ENCODE results near the gene GPRIN2. TPM values are rescaled to one million over a fixed set of nuclear protein-coding genes. Genes with fewer than 3 reads are reported as not detected.
"Not testable (repeated sequence)": the region's sequence is repeated elsewhere in the genome, so short reads cannot be mapped to it uniquely, and the experiment has no call there.

GPRIN2 gene
- total RNA-seq, 2 experiments from 2014 or later: not detected

GRCh38 chr10:46537309-46537708 lies 19.1 kb downstream of the GPRIN2 start:
- Mint-ChIP-seq H3K36me3 (no peaks in the 10 kb centered on the region), H3K9me3 (no peaks in the 10 kb centered on the region), H3K4me3 (no peak overlapping the region), H3K4me1 (peaks cover 4% of the 10 kb centered on the region), H3K27me3 (peaks cover 45% of the 10 kb centered on the region), H3K27ac (no peak overlapping the region)
- no peak for DNase-seq

DNA sequence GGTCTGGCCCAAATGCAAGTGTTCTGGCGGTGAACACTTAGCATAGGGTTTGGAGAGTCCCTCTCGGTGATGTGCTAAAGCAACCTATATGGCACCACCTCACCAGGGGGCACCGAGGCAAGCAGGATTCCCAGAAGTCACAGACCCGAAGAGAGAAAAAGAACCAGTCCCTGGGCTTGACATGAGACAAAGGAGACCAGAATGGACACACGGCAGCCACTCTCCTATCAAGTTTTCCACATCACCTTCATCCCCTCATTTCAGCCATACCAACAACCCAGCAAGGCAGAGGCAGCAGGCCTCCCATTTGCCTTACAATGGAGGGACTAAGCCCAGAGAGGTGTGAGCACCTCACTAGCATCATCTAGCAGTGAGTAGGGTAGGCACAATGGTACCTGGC lies 19.7 kb downstream of the GPRIN2 start:
- no peak overlapping the region for H3K27ac Mint-ChIP-seq
- DNase-seq: no peak
- no peak overlapping the region for H3K4me3 Mint-ChIP-seq
- no peaks in the 10 kb centered on the region for H3K9me3 Mint-ChIP-seq
- no peaks in the 10 kb centered on the region for H3K36me3 Mint-ChIP-seq
- peaks cover 39% of the 10 kb centered on the region for H3K27me3 Mint-ChIP-seq
- H3K4me1 Mint-ChIP-seq: peaks cover 4% of the 10 kb centered on the region

GRCh38 chr10:46536171-46536570 lies 20.3 kb downstream of the GPRIN2 start:
- Mint-ChIP-seq H3K9me3 (no peaks in the 10 kb centered on the region), H3K4me3 (no peak overlapping the region), H3K36me3 (no peaks in the 10 kb centered on the region), H3K4me1 (peaks cover 4% of the 10 kb centered on the region), H3K27ac (no peak overlapping the region), H3K27me3 (peaks cover 38% of the 10 kb centered on the region)
- no peak for DNase-seq

DNA sequence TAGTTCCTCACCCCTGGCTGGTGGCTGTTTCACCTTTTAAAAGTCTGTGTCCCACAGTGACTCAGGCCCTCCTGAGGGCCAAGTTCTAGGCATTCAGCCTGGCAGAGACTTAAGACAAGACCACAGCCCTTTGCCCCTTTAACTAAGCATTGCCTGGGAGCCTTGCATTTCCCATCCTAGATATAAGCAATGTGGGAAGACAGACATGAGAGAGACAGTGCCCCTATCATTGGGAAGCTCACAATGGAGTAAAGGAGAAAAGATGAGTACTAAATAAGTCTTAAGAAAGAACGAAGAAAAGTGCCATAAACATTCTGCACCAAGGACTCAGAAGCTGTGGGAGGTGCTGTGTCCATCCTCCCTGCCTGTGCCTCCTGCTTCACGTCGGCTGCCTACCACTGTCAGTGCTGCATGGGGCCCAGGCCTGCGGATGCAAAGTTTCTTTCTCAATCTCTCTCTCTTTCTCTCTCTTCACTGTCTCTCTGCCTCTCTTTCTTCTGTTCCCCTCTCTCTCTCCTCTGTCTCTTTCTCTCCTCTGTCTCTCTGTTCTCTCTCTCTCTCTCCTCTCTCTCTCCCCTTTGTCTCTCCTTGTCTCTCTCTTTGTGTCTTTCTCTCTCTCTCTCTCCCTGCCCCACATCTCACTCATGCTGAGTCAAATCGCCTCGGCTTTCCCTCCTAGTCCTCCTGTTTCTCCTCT lies 21.5 kb downstream of the GPRIN2 start:
- Mint-ChIP-seq H3K9me3 (no peaks in the 10 kb centered on the region), H3K27me3 (peaks cover 28% of the 10 kb centered on the region), H3K27ac (no peak overlapping the region), H3K4me3 (no peak overlapping the region), H3K36me3 (no peaks in the 10 kb centered on the region), H3K4me1 (no peaks in the 10 kb centered on the region)
- DNase-seq: no peak

- DNase-seq, H3K27ac Mint-ChIP-seq, H3K9me3 Mint-ChIP-seq, H3K4me3 Mint-ChIP-seq, H3K36me3 Mint-ChIP-seq, H3K4me1 Mint-ChIP-seq: not testable (repeated sequence)
- H3K27me3 Mint-ChIP-seq: peaks cover 10% of the 10 kb centered on the region
Observed at GRCh38 chr10:46532256-46532655, 24.2 kb downstream of the GPRIN2 start.

- Mint-ChIP-seq H3K4me3 (no peak overlapping the region), H3K4me1 (no peaks in the 10 kb centered on the region), H3K27ac (no peak overlapping the region), H3K27me3 (no peaks in the 10 kb centered on the region), H3K9me3 (no peaks in the 10 kb centered on the region), H3K36me3 (no peaks in the 10 kb centered on the region)
- no peak for DNase-seq
Observed at GRCh38 chr10:46530249-46531186, 25.9 kb downstream of the GPRIN2 start.

DNA sequence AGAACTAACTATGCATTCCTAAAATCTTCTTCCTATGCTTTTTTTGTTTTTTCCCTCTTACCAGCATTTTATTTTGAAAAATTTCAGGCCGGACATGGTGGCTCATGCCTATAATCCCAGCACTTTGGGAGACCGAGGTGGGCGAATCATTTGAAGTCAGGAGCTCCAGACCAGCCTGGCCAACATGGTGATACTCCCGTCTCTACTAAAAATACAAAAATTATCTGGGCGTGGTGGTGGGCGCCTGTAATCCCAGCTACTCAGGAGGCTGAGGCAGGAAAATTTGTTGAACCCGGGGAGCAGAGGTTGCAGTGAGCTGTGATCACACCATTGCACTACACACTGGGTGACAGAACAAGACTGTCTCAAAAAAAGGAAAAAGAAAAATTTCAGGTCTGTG lies 26.7 kb downstream of the GPRIN2 start:
- H3K4me1 Mint-ChIP-seq, H3K36me3 Mint-ChIP-seq, H3K27ac Mint-ChIP-seq, H3K27me3 Mint-ChIP-seq, H3K9me3 Mint-ChIP-seq, H3K4me3 Mint-ChIP-seq, DNase-seq: not testable (repeated sequence)

DNA sequence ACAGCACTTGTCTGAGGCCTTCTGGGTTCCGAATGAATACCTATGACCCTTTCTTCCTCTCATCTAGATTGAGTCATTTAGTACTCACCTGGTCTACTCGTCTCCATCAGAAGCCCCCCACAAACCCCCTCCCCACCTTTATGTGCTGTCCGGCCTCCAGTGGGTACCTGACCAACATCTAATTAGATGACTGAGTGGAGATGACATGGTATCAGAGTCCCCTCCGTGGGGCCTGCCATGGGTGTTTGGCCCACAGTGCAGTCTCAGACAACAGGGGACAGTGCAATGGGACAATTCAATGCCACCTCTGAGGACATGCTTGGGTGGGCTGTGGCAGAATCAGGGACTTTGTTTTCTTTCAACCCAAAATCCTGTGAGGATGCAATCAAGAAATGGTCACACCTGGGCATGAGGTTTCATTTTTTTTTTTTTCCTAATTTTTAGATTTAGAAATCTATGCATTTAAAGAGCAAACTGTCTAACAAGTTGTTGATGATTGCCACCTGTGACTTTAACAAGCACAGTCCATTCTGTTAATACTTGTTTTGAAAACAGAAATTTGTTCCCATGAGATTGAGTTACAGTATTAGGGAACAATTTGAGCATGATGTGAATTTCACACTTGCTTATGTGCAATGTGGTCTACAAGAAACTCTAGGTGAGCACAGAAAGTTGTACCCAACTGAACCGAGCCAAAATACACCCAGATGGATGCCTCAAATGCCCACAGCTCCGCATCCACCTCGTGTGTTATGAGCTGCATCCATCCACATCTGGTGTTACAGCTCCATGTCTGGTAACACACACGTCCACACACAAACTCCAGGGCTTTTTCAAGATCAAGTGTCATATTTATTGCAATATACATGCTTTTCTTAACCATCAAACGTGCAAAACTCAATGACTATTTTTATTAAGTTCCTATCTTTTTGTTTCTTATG lies 27.5 kb downstream of the GPRIN2 start:
- H3K27me3 Mint-ChIP-seq: no peaks in the 10 kb centered on the region
- DNase-seq: no peak
- H3K4me1 Mint-ChIP-seq: no peaks in the 10 kb centered on the region
- H3K36me3 Mint-ChIP-seq: no peaks in the 10 kb centered on the region
- no peak overlapping the region for H3K27ac Mint-ChIP-seq
- no peak overlapping the region for H3K4me3 Mint-ChIP-seq
- no peaks in the 10 kb centered on the region for H3K9me3 Mint-ChIP-seq

GRCh38 chr10:46528171-46528671 lies 28.2 kb downstream of the GPRIN2 start:
- no peaks in the 10 kb centered on the region for H3K9me3 Mint-ChIP-seq
- no peak for DNase-seq
- no peak overlapping the region for H3K27ac Mint-ChIP-seq

DNA sequence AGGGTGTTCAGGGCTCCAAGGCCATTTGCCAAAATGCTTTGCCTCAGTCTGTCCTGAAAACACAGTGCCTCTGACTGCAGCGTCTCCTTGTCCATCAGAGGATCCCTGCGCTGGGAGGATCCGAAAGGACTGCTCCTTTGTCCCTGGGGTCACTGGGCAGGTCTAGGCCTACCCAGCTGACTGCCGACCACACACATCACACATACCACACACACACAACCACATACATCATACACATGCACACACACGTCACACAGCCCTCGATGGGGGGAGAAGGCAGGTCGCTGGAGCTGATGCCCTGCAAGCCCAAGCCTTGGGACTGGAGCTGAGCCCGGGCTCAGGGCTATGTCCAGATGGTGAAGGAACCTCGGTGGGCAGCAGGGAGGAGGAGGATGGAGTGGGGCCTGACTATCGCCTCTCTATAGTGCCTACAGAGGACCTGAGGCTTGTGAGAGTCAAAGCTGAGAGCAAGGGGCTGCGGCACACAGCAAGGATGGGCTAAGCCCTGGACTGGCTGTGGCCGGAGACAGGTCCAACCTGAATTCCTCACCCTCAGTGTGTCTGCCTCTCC lies 29.1 kb downstream of the GPRIN2 start:
- H3K27ac Mint-ChIP-seq: no peak overlapping the region
- no peaks in the 10 kb centered on the region for H3K4me1 Mint-ChIP-seq
- H3K36me3 Mint-ChIP-seq: no peaks in the 10 kb centered on the region
- H3K4me3 Mint-ChIP-seq: no peak overlapping the region
- H3K9me3 Mint-ChIP-seq: no peaks in the 10 kb centered on the region
- no peaks in the 10 kb centered on the region for H3K27me3 Mint-ChIP-seq
- DNase-seq: no peak

More at GRCh38 chr10:46528171-46528671, 28.2 kb downstream of the GPRIN2 start:
- Mint-ChIP-seq H3K4me1 (no peaks in the 10 kb centered on the region), H3K36me3 (no peaks in the 10 kb centered on the region), H3K27me3 (no peaks in the 10 kb centered on the region), H3K4me3 (no peak overlapping the region)

GRCh38 chr10:46526682-46527038 lies 29.8 kb downstream of the GPRIN2 start:
- H3K9me3 Mint-ChIP-seq: no peaks in the 10 kb centered on the region
- H3K36me3 Mint-ChIP-seq: no peaks in the 10 kb centered on the region
- DNase-seq: no peak
- no peak overlapping the region for H3K27ac Mint-ChIP-seq
- H3K4me1 Mint-ChIP-seq: no peaks in the 10 kb centered on the region
- no peak overlapping the region for H3K4me3 Mint-ChIP-seq
- no peaks in the 10 kb centered on the region for H3K27me3 Mint-ChIP-seq

- H3K27me3 Mint-ChIP-seq: no peaks in the 10 kb centered on the region
- no peaks in the 10 kb centered on the region for H3K9me3 Mint-ChIP-seq
- no peaks in the 10 kb centered on the region for H3K4me1 Mint-ChIP-seq
- no peak for DNase-seq
- no peak overlapping the region for H3K27ac Mint-ChIP-seq
- no peaks in the 10 kb centered on the region for H3K36me3 Mint-ChIP-seq
- no peak overlapping the region for H3K4me3 Mint-ChIP-seq
Observed at GRCh38 chr10:46525824-46526681, 30.4 kb downstream of the GPRIN2 start.

- Mint-ChIP-seq H3K4me1 (no peaks in the 10 kb centered on the region), H3K27ac (no peak overlapping the region), H3K27me3 (no peaks in the 10 kb centered on the region), H3K9me3 (no peaks in the 10 kb centered on the region), H3K36me3 (no peaks in the 10 kb centered on the region), H3K4me3 (no peak overlapping the region)
- no peak for DNase-seq
Observed at GRCh38 chr10:46525177-46525823, 31.2 kb downstream of the GPRIN2 start.
